Heart left ventricle (tissue), 16 donors: Measurements from ENCODE around the gene ZDHHC21. TPM values are rescaled to one million over a fixed set of nuclear protein-coding genes. Genes with fewer than 3 reads are reported as not detected.

Experiments
- ATAC-seq, 4 donors: fragments of 200-7000 bp; cut with Tn5 transposase; one replicate each; pipeline ENCODE4 v1.9.1; 2020 to 2022; ENCODE audit warnings: moderate library complexity in 4 of 4, mild to moderate bottlenecking in 3 of 4, moderate number of reproducible peaks in 1 of 4
- DNase-seq, 5 donors: peaks; one replicate each; pipeline ENCODE4 v3.0.0-alpha.2; 2020
- H3K27ac ChIP-seq, 12 donors: fragments of 200-600 bp; sonication (generic) in 4 of 12; one replicate each; pipeline versions ENCODE4 v1.5.0 to v1.8.0; 2016 to 2022; ENCODE audit warnings: mild to moderate bottlenecking in 2 of 12
- H3K27me3 ChIP-seq, 9 donors: fragments of 200-600 bp; sonication (generic) in 2 of 9; one replicate each; pipeline versions ENCODE4 v1.5.1 to v1.8.0; 2016 to 2022; ENCODE audit warnings: mild to moderate bottlenecking in 3 of 9
- H3K36me3 ChIP-seq, 9 donors: fragments of 200-600 bp; sonication (generic) in 2 of 9; one replicate each; pipeline versions ENCODE4 v1.5.0 to v1.8.0; 2018 to 2022; ENCODE audit warnings: mild to moderate bottlenecking in 2 of 9
- H3K4me1 ChIP-seq, 12 donors: fragments of 200-600 bp; sonication (generic) in 4 of 12; one replicate each; pipeline versions ENCODE4 v1.5.0 to v1.8.0; 2016 to 2022; ENCODE audit warnings: mild to moderate bottlenecking in 3 of 12
- H3K4me3 ChIP-seq, 12 donors: fragments of 200-600 bp; sonication (generic) in 4 of 12; one replicate each; pipeline versions ENCODE4 v1.5.0 to v1.8.0; 2017 to 2022; ENCODE audit warnings: mild to moderate bottlenecking in 9 of 12, moderate library complexity in 4 of 12
- H3K9me3 ChIP-seq, 12 donors: fragments of 200-600 bp; sonication (generic) in 4 of 12; one replicate each; pipeline versions ENCODE4 v1.5.0 to v1.8.0; 2016 to 2022; ENCODE audit warnings: mild to moderate bottlenecking in 1 of 12
- POLR2A ChIP-seq, 2 donors: fragments of 450-650 bp; IDR thresholded peaks; one replicate each; pipeline ENCODE4 v1.6.1; 2017; ENCODE audit warnings: antibody characterized with exemption in 2 of 2, mild to moderate bottlenecking in 2 of 2, moderate library complexity in 2 of 2
- WGBS, 4 donors: extraction: QIAGEN DNeasy Blood & Tissue Kit in 2 of 4; methylation state at CpG; one replicate each; pipeline versions ENCODE4 v1.1.5 to v1.1.7; 2013 to 2018; 5-methylcytosine and 5-hydroxymethylcytosine counted together
- intact Hi-C, 10 donors: fragments of 100-400 bp; cut with DNase I; formaldehyde crosslinking; loops; one replicate each; pipeline versions ENCODE4 v1.11.1 to v1.14.2; 2022
- long read RNA-seq, 3 donors: library from polyadenylated mRNA; unstranded; transcript quantifications; one replicate each; pipeline ENCODE4 v2.0.0, GENCODE V29; 2020 to 2021
- polyA plus RNA-seq, 2 donors: library from polyadenylated mRNA; stranded (reverse); fragments of 200-250 nt; gene quantifications; one replicate each; pipeline ENCODE4 v1.2.3, GENCODE V29; 2013
- total RNA-seq, 9 donors: library from RNA; depleted of rRNA in 2 of 9; stranded (reverse); fragments of >200 nt in 2 of 9; fragmentation: NEBNext Ultra II Directional in 3 of 9; extraction: Animal tissue kit (Norgen Biotek cat#: 25700) in 3 of 9; gene quantifications; one replicate each; pipeline versions ENCODE4 v1.1.0 to v1.2.4, GENCODE V29; 2016 to 2023
- TF ChIP-seq, protein P1 (sequence below), 12 donors: fragments of 200-600 bp; sonication (generic) in 4 of 12; IDR thresholded peaks; one replicate each; pipeline versions ENCODE4 v1.5.0 to v1.8.0; 2018 to 2022; ENCODE audit warnings: antibody characterized with exemption in 12 of 12, mild to moderate bottlenecking in 5 of 12
- donor health status: ischemic (EF 13 %, LVEDD 7.1; RV severe dilation, severe dysfunction).
- donor health status: healthy with polysubstance abuse.
- donor health status: DM: no; HTN: yes; CAD: no.
- donor health status: DM: no; HTN: no; CAD: no.
- donor health status: ischemic (EF 25% LVEDD 6.9; RV normal size, moderate dysfunction).
- donor health status: ischemic (EF 25% LVEDD 5.7; RV mildly dilated, moderate dysfunction).
- donor health status: healthy.
- donor health status: DM: yes; HTN: yes; CAD: no.
- donor health status: ischemic (EF 35%, LVEDD 5.7; RV mildly dilated, moderate dysfunction).
- donor health status: nonischemic (EF 11% LVEDD 7.7; RV severe dilation, severe dysfunction).
- donor health status: DM: yes; HTN: yes; CAD: no.
- donor health status: PGD.
- donor health status: ischemic (EF 29% LVEDD 5.4; RV normal size, mild dysfunction).
- donor health status: nonischemic (EF 23%, LVEDD 6.1; RV moderate dilation, normal function).

The ZDHHC21 gene, protein sequence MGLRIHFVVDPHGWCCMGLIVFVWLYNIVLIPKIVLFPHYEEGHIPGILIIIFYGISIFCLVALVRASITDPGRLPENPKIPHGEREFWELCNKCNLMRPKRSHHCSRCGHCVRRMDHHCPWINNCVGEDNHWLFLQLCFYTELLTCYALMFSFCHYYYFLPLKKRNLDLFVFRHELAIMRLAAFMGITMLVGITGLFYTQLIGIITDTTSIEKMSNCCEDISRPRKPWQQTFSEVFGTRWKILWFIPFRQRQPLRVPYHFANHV
- total RNA-seq, result 1 to 10 TPM; 5.2 to 9.3 (median 7.7) TPM
- 1 to 10 TPM; 3.5 to 3.9 TPM for polyA plus RNA-seq
- long read RNA-seq, donor 1, full-length matches to known transcripts, result 3 of 19 reads
- long read RNA-seq, donor 1, partial matches to known transcripts, result 1 of 19 reads
- long read RNA-seq, donor 1, other reads (novel, unspliced or antisense), result 15 of 19 reads
- long read RNA-seq, donor 2, full-length matches to known transcripts, result 3 of 12 reads
- long read RNA-seq, donor 2, partial matches to known transcripts, result 1 of 12 reads
- long read RNA-seq, donor 2, other reads (novel, unspliced or antisense), result 8 of 12 reads
- long read RNA-seq, donor 3, full-length matches to known transcripts, result 1 of 14 reads
- long read RNA-seq, donor 3, partial matches to known transcripts, result 2 of 14 reads
- long read RNA-seq, donor 3, other reads (novel, unspliced or antisense), result 11 of 14 reads

DNA sequence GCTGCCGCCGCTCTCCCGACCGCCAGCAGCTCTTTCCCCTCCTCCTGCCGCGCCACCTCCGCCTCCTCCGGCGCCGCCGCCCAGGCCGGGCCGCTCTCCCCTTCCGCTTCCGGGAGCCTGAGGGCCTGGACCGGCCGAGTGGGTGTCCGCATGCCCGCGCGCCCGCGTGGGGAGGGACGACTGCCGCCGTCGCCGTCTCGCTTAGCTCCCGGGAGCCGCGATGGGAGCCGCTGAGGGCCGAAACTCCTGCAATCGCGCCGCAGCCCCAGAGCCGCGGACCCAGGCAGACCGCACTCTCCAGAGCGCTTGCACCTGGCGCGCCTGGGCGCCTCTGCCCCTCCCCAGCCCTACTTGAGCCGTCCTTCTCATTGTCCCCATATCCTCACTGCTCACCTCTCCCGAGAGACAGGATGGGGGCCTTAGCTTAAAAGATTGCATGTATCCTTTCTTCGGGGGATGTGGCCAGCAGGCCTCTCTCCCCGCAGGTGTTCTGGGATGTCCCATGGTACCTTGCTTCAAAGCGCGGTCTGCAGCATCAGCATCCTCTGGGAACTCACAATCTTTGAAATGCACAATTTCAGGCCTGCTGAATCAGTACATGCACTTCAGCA lies at the start of gene ZDHHC21:
Gene ZDHHC21, minus strand, starts transcription at position 182 of the 611 bp plus-strand sequence. CDS start 19,092 bp downstream, outside the sequence.
- intact Hi-C loops, result loop anchor here in 2 of 10 donors (2.0 to 10.0 kb wide), 2 partner anchors 45 to 61 kb away; no protein-coding TSS in a partner anchor
- TF ChIP-seq, protein P1, sequence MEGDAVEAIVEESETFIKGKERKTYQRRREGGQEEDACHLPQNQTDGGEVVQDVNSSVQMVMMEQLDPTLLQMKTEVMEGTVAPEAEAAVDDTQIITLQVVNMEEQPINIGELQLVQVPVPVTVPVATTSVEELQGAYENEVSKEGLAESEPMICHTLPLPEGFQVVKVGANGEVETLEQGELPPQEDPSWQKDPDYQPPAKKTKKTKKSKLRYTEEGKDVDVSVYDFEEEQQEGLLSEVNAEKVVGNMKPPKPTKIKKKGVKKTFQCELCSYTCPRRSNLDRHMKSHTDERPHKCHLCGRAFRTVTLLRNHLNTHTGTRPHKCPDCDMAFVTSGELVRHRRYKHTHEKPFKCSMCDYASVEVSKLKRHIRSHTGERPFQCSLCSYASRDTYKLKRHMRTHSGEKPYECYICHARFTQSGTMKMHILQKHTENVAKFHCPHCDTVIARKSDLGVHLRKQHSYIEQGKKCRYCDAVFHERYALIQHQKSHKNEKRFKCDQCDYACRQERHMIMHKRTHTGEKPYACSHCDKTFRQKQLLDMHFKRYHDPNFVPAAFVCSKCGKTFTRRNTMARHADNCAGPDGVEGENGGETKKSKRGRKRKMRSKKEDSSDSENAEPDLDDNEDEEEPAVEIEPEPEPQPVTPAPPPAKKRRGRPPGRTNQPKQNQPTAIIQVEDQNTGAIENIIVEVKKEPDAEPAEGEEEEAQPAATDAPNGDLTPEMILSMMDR (IDR thresholded peaks at IDR 0.05), result no peak
- TF ChIP-seq POLR2A (IDR thresholded peaks at IDR 0.05), result peak in 1 of 2 donors; percentile 38
- Histone ChIP-seq H3K27ac (peak within 1 kb of the TSS in 10 of 12 donors; percentile 24 to 75 (median 60)), H3K36me3 (peaks cover 0 to 20% (median 15%) of the 10 kb centered on the region in 9 donors), H3K4me1 (peaks cover 0 to 17% (median 8%) of the 10 kb centered on the region in 12 donors), H3K27me3 (peaks cover 0 to 5% (median 0%) of the 10 kb centered on the region in 9 donors), H3K4me3 (peak within 1 kb of the TSS; percentile 70 to 95 (median 79)), H3K9me3 (no peaks in the 10 kb centered on the region)
- WGBS, 4 donors, result 1 to 2% (median 2%) methylated on average over 49 to 50 of the region's 50 CpGs
- ATAC-seq (peak; percentile 88 to 99 (median 98)), DNase-seq (peak; percentile 78 to 89 (median 83))

DNA sequence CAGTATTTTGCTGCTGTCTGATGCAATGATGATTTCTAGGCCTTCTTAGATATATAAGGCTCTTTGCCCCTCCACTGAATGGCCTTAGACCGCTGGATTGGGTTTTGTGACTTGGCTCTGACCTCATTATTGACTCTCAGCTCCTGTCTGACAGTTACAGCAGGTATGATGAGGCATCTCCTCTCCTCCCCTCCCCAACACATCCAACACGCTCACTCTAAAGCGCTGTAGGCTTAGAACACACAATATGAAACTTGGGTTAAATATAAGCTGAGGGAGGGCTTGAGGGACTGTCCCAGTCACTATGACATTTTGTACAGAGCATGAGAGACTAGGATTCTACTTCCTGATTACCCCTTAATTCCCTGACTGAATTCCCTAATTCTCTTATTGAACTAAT lies 48.1 kb upstream of the ZDHHC21 start:
- intact Hi-C loops, result no loop called here
- DNase-seq (no peak), ATAC-seq (no peak)
- TF ChIP-seq, protein P1 (IDR thresholded peaks at IDR 0.05), result no peak
- TF ChIP-seq POLR2A (IDR thresholded peaks at IDR 0.05), result no peak
- peaks cover 0 to 42% (median 0%) of the 10 kb centered on the region in 9 donors for H3K36me3 ChIP-seq
- no peak overlapping the region for H3K27ac ChIP-seq
- no peaks in the 10 kb centered on the region for H3K9me3 ChIP-seq
- no peak overlapping the region for H3K4me3 ChIP-seq
- H3K27me3 ChIP-seq, result no peaks in the 10 kb centered on the region
- no peaks in the 10 kb centered on the region for H3K4me1 ChIP-seq
- 93 to 100% (median 95%) methylated on average over 3 of the region's 3 CpGs for WGBS, 4 donors

DNA sequence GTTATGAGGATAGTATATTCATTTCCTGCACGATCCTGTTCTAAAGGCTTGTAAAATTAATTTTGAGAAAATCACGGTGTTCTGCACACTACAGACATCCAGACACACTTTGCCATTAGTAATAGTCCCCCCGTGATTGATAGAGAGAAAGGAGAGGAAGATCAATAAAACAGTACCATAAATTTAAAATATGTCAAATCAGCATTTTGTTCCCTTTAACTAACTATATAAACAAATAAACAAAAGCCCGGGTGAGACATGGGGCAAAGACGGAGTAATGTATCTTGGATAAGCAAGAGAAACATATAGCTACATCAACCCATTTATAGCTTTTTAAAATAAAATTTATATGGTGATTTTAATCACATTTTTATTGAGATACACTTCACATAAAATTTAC lies 39.9 kb upstream of the ZDHHC21 start:
- 73 to 94% (median 90%) methylated on average over 5 of the region's 5 CpGs for WGBS, 4 donors

More for the DNA sequence above, 39.9 kb upstream of the ZDHHC21 start:
- H3K27ac ChIP-seq, result no peak overlapping the region
- ATAC-seq (no peak), DNase-seq (no peak)
- H3K36me3 ChIP-seq, result peaks cover 0 to 18% (median 0%) of the 10 kb centered on the region in 9 donors
- no peaks in the 10 kb centered on the region for H3K9me3 ChIP-seq
- no peaks in the 10 kb centered on the region for H3K4me1 ChIP-seq
- intact Hi-C loops, result no loop called here
- no peaks in the 10 kb centered on the region for H3K27me3 ChIP-seq
- H3K4me3 ChIP-seq, result no peak overlapping the region
- TF ChIP-seq, protein P1 (IDR thresholded peaks at IDR 0.05), result no peak
- no peak for TF ChIP-seq POLR2A (IDR thresholded peaks at IDR 0.05)
